DND-41 (cell line): ENCODE measurements around the gene PLSCR4.

Source experiments
- ATAC-seq: fragments of 200-7000 bp; cut with Tn5 transposase; 3 replicates; pipeline ENCODE4 v1.9.1; 2021; ENCODE audit warnings: low read depth; ENCODE audit not compliant: insufficient read depth
- DNase-seq: peaks from one replicate; pipeline ENCODE4 v3.0.0-alpha.2; 2020
- H2AFZ ChIP-seq: 2 replicates; pipeline ENCODE4 v1.6.0; 2012; ENCODE audit warnings: low read depth, low read length
- H3K27ac ChIP-seq: 2 replicates; pipeline ENCODE4 v1.5.1; 2012; ENCODE audit warnings: low read length, inconsistent platforms
- H3K27me3 ChIP-seq: fragments of 200-600 bp; sonication (generic); 2 replicates; pipeline ENCODE4 v1.6.0; 2012; ENCODE audit warnings: low read length, mild to moderate bottlenecking, inconsistent platforms; ENCODE audit not compliant: insufficient read depth, poor library complexity
- H3K36me3 ChIP-seq: 2 replicates; pipeline ENCODE4 v1.5.1; 2012; ENCODE audit warnings: low read length, inconsistent platforms; ENCODE audit not compliant: insufficient read depth
- H3K4me1 ChIP-seq: 2 replicates; pipeline ENCODE4 v1.5.1; 2012; ENCODE audit warnings: mild to moderate bottlenecking, low read length; ENCODE audit not compliant: insufficient read depth
- H3K4me2 ChIP-seq: 2 replicates; pipeline ENCODE4 v1.6.0; 2012; ENCODE audit warnings: mild to moderate bottlenecking, moderate library complexity, low read length, inconsistent platforms; ENCODE audit not compliant: insufficient read depth
- H3K4me3 ChIP-seq, 2 experiments: fragments of 200-600 bp in 1 of 2; shearing (Covaris generic) in 1 of 2; 2 replicates each; pipeline ENCODE4 v1.5.1; 2012 to 2016; ENCODE audit warnings: inconsistent platforms in 2 of 2, low read length in 2 of 2, mild to moderate bottlenecking in 2 of 2, low read depth in 1 of 2, moderate library complexity in 1 of 2
- H3K79me2 ChIP-seq: 2 replicates; pipeline ENCODE4 v1.6.0; 2012; ENCODE audit warnings: low read length, inconsistent platforms; ENCODE audit not compliant: insufficient read depth
- H3K9ac ChIP-seq: 2 replicates; pipeline ENCODE4 v1.6.0; 2012; ENCODE audit warnings: low read depth, mild to moderate bottlenecking, inconsistent platforms, low read length, moderate library complexity
- H3K9me3 ChIP-seq: 2 replicates; pipeline ENCODE4 v1.5.1; 2012; ENCODE audit warnings: low read length, moderate library complexity, mild to moderate bottlenecking, inconsistent platforms; ENCODE audit not compliant: insufficient read depth, severe bottlenecking
- H4K20me1 ChIP-seq: 2 replicates; pipeline ENCODE4 v1.6.0; 2012; ENCODE audit warnings: low read length; ENCODE audit not compliant: insufficient read depth
- EZH2 ChIP-seq: IDR thresholded peaks from 3 replicates; pipeline ENCODE4 v1.6.1; 2012; ENCODE audit warnings: borderline replicate concordance, low read depth, mild to moderate bottlenecking, moderate library complexity, low read length, inconsistent platforms; ENCODE audit not compliant: severe bottlenecking
- TF ChIP-seq, protein P1 (sequence below): IDR thresholded peaks from 2 replicates; pipeline ENCODE4 v1.5.1; 2012; ENCODE audit warnings: borderline replicate concordance, low read length, moderate library complexity, mild to moderate bottlenecking; ENCODE audit not compliant: poor library complexity, severe bottlenecking; ENCODE audit errors: extremely low read depth

The PLSCR4 gene

GRCh38 chr3:146157325-146158060 lies 93.4 kb downstream of the PLSCR4 start:
- Histone ChIP-seq H3K36me3 (no peaks in the 10 kb centered on the region), H3K4me3 (no peak overlapping the region), H3K27me3 (no peaks in the 10 kb centered on the region), H3K27ac (no peak overlapping the region), H4K20me1 (no peaks in the 10 kb centered on the region), H2AFZ (no peak overlapping the region), H3K4me1 (no peaks in the 10 kb centered on the region), H3K9me3 (no peaks in the 10 kb centered on the region), H3K4me2 (no peak overlapping the region), H3K79me2 (no peaks in the 10 kb centered on the region), H3K9ac (no peak overlapping the region)
- ATAC-seq (no peak), DNase-seq (no peak)
- TF ChIP-seq, protein P1, sequence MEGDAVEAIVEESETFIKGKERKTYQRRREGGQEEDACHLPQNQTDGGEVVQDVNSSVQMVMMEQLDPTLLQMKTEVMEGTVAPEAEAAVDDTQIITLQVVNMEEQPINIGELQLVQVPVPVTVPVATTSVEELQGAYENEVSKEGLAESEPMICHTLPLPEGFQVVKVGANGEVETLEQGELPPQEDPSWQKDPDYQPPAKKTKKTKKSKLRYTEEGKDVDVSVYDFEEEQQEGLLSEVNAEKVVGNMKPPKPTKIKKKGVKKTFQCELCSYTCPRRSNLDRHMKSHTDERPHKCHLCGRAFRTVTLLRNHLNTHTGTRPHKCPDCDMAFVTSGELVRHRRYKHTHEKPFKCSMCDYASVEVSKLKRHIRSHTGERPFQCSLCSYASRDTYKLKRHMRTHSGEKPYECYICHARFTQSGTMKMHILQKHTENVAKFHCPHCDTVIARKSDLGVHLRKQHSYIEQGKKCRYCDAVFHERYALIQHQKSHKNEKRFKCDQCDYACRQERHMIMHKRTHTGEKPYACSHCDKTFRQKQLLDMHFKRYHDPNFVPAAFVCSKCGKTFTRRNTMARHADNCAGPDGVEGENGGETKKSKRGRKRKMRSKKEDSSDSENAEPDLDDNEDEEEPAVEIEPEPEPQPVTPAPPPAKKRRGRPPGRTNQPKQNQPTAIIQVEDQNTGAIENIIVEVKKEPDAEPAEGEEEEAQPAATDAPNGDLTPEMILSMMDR, result no peak
- TF ChIP-seq EZH2, result no peak

GRCh38 chr3:146156666-146157314 lies 94.1 kb downstream of the PLSCR4 start:
- Histone ChIP-seq H3K27ac (no peak overlapping the region), H3K4me3 (no peak overlapping the region)

GRCh38 chr3:146156095-146156494 lies 94.8 kb downstream of the PLSCR4 start:
- no peak overlapping the region for H3K4me3 ChIP-seq

More at GRCh38 chr3:146156666-146157314, 94.1 kb downstream of the PLSCR4 start:
- no peak for DNase-seq
- TF ChIP-seq, protein P1, result no peak
- no peak for TF ChIP-seq EZH2
- Histone ChIP-seq H2AFZ (no peak overlapping the region), H3K4me2 (no peak overlapping the region), H3K79me2 (no peaks in the 10 kb centered on the region), H3K36me3 (no peaks in the 10 kb centered on the region), H3K4me1 (no peaks in the 10 kb centered on the region), H3K9me3 (no peaks in the 10 kb centered on the region), H3K9ac (no peak overlapping the region), H4K20me1 (no peaks in the 10 kb centered on the region), H3K27me3 (no peaks in the 10 kb centered on the region)
- ATAC-seq, result no peak

More at GRCh38 chr3:146156095-146156494, 94.8 kb downstream of the PLSCR4 start:
- H3K36me3 ChIP-seq, result no peaks in the 10 kb centered on the region
- no peaks in the 10 kb centered on the region for H3K79me2 ChIP-seq
- no peaks in the 10 kb centered on the region for H3K4me1 ChIP-seq
- H3K4me2 ChIP-seq, result no peak overlapping the region
- H3K9ac ChIP-seq, result no peak overlapping the region
- no peaks in the 10 kb centered on the region for H3K9me3 ChIP-seq
- ATAC-seq, result no peak
- H4K20me1 ChIP-seq, result no peaks in the 10 kb centered on the region
- no peaks in the 10 kb centered on the region for H3K27me3 ChIP-seq
- no peak overlapping the region for H3K27ac ChIP-seq
- H2AFZ ChIP-seq, result no peak overlapping the region
- no peak for DNase-seq
- no peak for TF ChIP-seq EZH2
- TF ChIP-seq, protein P1, result no peak
